ENCODE measurements around the gene RTN4.

RTN4 gene

DNA sequence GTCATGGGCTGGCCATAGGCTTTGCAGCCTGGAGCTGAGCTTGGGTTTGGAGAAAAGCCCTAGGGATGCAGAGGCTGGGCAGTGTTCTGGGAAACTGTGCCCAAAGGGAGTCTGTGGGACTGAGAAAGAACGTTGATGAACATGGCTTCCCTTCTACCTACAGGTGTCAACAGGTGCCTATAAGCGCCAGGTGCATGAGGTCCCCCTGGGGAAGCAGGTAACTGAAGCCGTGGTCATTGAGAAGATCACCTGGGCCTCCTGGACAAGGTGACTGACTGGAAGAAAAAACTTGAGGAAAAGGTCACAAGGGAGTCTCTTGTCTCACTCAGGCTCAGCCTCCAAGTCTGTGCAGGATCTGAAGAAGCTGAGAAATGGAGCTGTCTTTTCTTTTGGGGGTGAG, 83.4 kb downstream of the RTN4 start:
- TF ChIP-seq, protein P1, sequence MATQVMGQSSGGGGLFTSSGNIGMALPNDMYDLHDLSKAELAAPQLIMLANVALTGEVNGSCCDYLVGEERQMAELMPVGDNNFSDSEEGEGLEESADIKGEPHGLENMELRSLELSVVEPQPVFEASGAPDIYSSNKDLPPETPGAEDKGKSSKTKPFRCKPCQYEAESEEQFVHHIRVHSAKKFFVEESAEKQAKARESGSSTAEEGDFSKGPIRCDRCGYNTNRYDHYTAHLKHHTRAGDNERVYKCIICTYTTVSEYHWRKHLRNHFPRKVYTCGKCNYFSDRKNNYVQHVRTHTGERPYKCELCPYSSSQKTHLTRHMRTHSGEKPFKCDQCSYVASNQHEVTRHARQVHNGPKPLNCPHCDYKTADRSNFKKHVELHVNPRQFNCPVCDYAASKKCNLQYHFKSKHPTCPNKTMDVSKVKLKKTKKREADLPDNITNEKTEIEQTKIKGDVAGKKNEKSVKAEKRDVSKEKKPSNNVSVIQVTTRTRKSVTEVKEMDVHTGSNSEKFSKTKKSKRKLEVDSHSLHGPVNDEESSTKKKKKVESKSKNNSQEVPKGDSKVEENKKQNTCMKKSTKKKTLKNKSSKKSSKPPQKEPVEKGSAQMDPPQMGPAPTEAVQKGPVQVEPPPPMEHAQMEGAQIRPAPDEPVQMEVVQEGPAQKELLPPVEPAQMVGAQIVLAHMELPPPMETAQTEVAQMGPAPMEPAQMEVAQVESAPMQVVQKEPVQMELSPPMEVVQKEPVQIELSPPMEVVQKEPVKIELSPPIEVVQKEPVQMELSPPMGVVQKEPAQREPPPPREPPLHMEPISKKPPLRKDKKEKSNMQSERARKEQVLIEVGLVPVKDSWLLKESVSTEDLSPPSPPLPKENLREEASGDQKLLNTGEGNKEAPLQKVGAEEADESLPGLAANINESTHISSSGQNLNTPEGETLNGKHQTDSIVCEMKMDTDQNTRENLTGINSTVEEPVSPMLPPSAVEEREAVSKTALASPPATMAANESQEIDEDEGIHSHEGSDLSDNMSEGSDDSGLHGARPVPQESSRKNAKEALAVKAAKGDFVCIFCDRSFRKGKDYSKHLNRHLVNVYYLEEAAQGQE (IDR thresholded peaks at IDR 0.05; ENCODE audit: low read depth) = no peak
- TF ChIP-seq TAF1 (IDR thresholded peaks at IDR 0.05; ENCODE audit: low read depth) (no peak), FOXM1 (IDR thresholded peaks at IDR 0.05; ENCODE audit: borderline replicate concordance, low read depth) (no peak), YY1 (IDR thresholded peaks at IDR 0.05; ENCODE audit: low read depth) (no peak), TEAD4 (IDR thresholded peaks at IDR 0.05) (no peak), ZBTB7A (IDR thresholded peaks at IDR 0.05; ENCODE audit: low read depth) (no peak), EP300 (IDR thresholded peaks at IDR 0.05; ENCODE audit: borderline replicate concordance) (no peak)

DNA sequence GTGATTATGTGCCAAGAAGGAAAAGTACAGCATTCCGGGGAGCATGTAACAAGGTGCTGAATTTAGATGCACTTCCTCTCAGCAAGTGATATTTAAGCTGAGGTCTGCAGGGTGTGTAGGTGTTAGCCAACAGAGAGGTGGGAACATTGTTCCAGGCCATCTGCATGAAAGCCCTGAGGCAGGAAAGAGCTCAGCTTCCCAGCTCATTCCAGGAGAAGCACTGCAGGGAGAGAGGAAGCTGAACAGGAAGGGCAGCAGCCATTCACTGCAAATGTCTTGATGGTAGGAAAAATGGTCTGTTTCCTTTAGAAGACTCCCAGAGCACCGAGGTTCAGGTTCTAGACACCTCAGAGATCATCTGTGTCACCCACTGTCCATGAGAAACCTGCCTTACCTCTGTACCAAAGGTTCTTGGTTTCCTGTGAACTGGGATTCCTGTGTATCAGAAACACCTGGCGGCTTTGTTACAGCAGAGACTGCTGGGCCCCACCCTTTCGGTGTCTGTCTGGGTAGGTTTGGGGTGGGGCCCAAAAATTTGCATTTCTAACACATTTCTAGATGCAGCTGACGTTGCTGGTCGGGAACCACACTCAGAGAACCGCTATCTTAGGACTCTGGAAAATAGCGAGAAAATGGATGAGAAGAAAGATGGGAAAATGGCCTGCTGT, 84.0 kb downstream of the RTN4 start:
- no peak for TF ChIP-seq CEBPB (IDR thresholded peaks at IDR 0.05)
- TF ChIP-seq ZBTB7A (IDR thresholded peaks at IDR 0.05; ENCODE audit: low read depth) = no peak
- TF ChIP-seq FOXM1 (IDR thresholded peaks at IDR 0.05; ENCODE audit: borderline replicate concordance, low read depth) = no peak
- TF ChIP-seq TEAD4 (IDR thresholded peaks at IDR 0.05) = no peak
- TF ChIP-seq TAF1 (IDR thresholded peaks at IDR 0.05; ENCODE audit: low read depth) = no peak
- TF ChIP-seq EGR1 (IDR thresholded peaks at IDR 0.05) = no peak

DNA sequence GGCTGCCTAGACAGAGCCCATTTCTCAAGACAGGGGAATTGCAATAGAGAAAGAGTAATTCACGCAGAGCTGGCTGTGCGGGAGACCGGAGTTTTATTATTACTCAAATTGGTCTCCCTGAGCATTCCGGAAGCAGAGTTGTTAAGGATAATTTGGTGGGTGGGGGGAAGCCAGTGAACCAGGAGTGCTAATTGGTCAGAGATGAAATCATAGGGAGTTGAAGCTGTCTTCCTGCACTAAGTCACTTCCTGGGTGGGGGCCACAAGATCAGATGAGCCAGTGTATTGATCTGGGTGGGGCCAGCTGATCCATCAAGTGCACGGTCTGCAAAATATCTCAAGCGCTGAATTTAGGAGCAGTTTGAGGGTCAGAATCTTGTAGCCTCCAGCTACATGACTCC, 84.8 kb downstream of the RTN4 start:
- TF ChIP-seq TAF1 (IDR thresholded peaks at IDR 0.05; ENCODE audit: low read depth) = no peak

DNA sequence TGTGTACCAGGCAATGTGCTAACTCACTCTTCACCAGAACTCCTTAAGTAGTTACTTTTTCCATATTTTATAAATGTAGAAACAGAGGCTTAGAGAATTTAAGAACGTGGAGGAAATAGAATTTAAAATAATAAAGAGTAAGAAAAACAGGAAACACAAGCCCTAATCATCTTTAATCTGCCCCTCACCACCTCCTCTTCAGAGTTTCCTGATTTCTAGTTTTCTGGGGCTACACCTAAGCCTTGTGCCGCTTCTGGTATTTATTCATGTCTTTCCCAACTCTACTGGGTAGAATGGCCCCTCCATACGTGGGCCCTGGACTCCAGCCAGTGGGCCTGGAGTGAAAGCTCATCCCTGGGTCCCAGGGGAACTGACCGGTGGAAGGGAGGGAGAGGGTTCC, 85.4 kb downstream of the RTN4 start:
- TF ChIP-seq EGR1 (IDR thresholded peaks at IDR 0.05) = no peak
- TF ChIP-seq TEAD4 (IDR thresholded peaks at IDR 0.05) = no peak
- TF ChIP-seq CEBPB (IDR thresholded peaks at IDR 0.05) = no peak
- no peak for TF ChIP-seq YY1 (IDR thresholded peaks at IDR 0.05; ENCODE audit: low read depth)
- TF ChIP-seq, protein P2, sequence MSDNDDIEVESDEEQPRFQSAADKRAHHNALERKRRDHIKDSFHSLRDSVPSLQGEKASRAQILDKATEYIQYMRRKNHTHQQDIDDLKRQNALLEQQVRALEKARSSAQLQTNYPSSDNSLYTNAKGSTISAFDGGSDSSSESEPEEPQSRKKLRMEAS (IDR thresholded peaks at IDR 0.05) = no peak
- TF ChIP-seq ZBTB7A (IDR thresholded peaks at IDR 0.05; ENCODE audit: low read depth) = no peak
- TF ChIP-seq CREB1 (IDR thresholded peaks at IDR 0.05; ENCODE audit: low read depth) = no peak
- no peak for TF ChIP-seq RAD21 (IDR thresholded peaks at IDR 0.05; ENCODE audit: low read depth)

DNA sequence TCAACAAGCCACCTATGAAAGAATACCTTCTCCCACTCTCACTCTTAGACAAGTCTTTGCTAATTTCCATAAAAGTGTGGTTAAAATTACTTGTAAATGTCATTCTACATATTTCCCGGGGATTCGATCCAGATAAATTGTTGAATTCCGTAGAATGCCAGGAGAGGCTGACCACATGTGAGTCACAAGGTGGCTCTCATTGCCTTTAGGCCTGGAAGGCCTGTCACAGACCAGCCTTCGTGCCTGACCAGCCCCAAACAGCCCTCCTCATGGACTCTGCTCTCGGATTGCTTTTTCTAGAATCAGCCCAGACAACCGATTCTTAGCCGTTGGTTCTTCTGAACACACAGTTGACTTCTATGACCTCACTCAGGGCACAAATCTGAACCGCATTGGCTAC, 86.0 kb downstream of the RTN4 start:
- TF ChIP-seq CEBPB (IDR thresholded peaks at IDR 0.05) (no peak), TAF1 (IDR thresholded peaks at IDR 0.05; ENCODE audit: low read depth) (no peak), EGR1 (IDR thresholded peaks at IDR 0.05) (no peak), FOXM1 (IDR thresholded peaks at IDR 0.05; ENCODE audit: borderline replicate concordance, low read depth) (no peak), ZBTB7A (IDR thresholded peaks at IDR 0.05; ENCODE audit: low read depth) (no peak)
- TF ChIP-seq, protein P1 (IDR thresholded peaks at IDR 0.05; ENCODE audit: low read depth) = no peak

DNA sequence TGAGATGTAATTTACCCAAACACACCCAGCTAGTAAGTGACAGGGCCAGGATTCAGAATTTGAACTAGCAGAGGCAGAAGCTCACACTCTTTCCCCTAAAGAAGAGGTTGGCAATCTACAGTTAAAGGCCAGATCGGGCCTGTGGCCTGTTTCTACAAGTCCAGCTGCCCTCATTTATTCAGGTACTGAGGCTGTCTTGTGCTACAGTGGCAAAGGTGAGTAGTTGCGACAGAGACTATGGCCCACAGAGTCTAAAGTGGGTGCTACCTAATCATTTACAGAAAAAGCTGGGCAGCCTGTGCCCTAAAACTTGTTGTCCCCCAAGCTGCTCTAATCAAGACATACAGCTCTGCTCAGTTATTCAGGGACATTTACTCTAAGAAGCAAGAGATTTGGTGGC, 86.8 kb downstream of the RTN4 start:
- no peak for TF ChIP-seq CREB1 (IDR thresholded peaks at IDR 0.05; ENCODE audit: low read depth)
- TF ChIP-seq CEBPB (IDR thresholded peaks at IDR 0.05) = no peak
- no peak for TF ChIP-seq TAF1 (IDR thresholded peaks at IDR 0.05; ENCODE audit: low read depth)
- TF ChIP-seq TEAD4 (IDR thresholded peaks at IDR 0.05) = no peak
- TF ChIP-seq, protein P1 (IDR thresholded peaks at IDR 0.05; ENCODE audit: low read depth) = no peak
- TF ChIP-seq YY1 (IDR thresholded peaks at IDR 0.05; ENCODE audit: low read depth) = no peak
- no peak for TF ChIP-seq TCF12 (IDR thresholded peaks at IDR 0.05; ENCODE audit: low read depth)
- no peak for TF ChIP-seq RAD21 (IDR thresholded peaks at IDR 0.05; ENCODE audit: low read depth)
- no peak for TF ChIP-seq FOXM1 (IDR thresholded peaks at IDR 0.05; ENCODE audit: borderline replicate concordance, low read depth)
- TF ChIP-seq, protein P3, sequence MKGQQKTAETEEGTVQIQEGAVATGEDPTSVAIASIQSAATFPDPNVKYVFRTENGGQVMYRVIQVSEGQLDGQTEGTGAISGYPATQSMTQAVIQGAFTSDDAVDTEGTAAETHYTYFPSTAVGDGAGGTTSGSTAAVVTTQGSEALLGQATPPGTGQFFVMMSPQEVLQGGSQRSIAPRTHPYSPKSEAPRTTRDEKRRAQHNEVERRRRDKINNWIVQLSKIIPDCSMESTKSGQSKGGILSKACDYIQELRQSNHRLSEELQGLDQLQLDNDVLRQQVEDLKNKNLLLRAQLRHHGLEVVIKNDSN (IDR thresholded peaks at IDR 0.05) = no peak
- TF ChIP-seq ZBTB7A (IDR thresholded peaks at IDR 0.05; ENCODE audit: low read depth) = no peak
- no peak for TF ChIP-seq EGR1 (IDR thresholded peaks at IDR 0.05)
- no peak for TF ChIP-seq EP300 (IDR thresholded peaks at IDR 0.05; ENCODE audit: borderline replicate concordance)
- TF ChIP-seq, protein P2 (IDR thresholded peaks at IDR 0.05) = no peak
- no peak for TF ChIP-seq NFIC (IDR thresholded peaks at IDR 0.05)
